Measurements from ENCODE around the gene TMEM132C.

Gene TMEM132C

DNA sequence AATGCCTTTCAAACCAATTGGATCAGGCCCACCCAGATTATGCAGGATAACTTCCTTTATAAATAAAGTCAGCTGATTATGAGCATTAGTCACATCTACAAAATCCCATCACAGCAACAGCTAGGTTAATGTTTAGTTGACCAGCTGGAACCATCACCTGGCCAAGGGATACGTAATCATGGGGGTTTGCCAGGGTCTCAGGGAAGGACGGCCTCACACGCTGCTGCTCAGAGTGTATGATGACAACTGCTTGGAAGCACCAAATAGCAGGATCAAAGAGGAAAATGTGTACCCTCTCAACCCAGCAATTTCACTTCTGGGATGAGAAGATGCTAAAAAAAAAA, 394.2 kb downstream of the TMEM132C start:
- no peak for DNase-seq (ENCODE audit: low spot score)

DNA sequence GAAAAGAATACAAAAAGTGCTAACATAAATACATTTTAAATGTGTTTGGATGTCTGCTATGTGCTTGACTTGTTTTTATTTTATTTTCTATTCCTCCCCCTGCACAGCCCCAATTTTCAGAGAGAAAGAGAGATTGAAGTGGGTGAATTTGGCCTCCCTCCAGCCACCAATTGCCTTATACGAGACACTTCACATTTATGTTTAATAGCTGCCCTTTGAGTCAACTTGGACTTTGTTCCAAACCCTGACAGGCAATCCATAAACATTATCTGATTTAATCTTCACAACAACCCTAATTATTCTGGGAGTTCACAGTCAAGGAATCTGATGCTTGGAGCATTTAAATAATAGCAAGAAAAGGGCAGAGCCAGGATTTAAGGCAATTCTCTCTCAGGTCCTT, 395.1 kb downstream of the TMEM132C start:
- DNase-seq (ENCODE audit: low spot score) = no peak

DNA sequence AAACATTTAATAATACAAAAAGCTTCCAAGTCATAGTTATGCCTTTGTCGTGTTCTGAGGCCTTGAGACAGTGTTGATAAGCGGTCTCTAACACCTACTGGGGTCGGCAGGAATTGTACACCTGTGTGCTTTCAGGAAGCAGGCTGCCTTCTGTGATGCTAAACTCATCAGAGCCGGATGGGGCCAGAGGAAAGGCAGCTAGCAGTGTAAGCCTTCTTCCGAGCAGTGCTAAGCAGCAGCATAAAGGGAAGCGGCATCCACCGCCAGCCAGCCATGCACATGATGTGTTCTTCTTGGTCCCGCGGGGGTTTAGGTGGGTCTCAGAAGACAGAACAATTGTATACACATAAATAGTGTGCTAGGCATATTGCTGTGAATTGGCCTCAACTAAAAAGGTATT, 397.5 kb downstream of the TMEM132C start:
- no peak for DNase-seq (ENCODE audit: low spot score)

DNA sequence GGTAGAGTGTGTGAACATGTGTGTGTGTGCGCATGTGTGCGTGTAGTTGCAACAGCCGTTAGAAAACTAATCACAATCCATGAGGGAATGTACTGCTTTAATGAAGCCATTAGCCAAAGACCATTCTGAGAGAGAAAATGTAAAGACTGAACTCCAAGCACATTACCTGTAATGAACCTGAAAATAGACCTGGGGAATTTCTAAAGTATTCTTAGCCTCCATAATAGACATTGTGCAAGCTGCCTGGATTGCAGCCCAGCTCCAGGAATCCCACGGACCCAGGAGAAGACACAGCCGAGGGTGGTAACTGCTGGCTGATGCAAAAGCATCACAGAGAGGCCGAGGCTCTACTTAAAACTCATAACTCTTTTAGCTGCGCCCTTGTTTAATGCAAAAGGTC, 400.2 kb downstream of the TMEM132C start:
- DNase-seq (ENCODE audit: low spot score) = no peak

DNA sequence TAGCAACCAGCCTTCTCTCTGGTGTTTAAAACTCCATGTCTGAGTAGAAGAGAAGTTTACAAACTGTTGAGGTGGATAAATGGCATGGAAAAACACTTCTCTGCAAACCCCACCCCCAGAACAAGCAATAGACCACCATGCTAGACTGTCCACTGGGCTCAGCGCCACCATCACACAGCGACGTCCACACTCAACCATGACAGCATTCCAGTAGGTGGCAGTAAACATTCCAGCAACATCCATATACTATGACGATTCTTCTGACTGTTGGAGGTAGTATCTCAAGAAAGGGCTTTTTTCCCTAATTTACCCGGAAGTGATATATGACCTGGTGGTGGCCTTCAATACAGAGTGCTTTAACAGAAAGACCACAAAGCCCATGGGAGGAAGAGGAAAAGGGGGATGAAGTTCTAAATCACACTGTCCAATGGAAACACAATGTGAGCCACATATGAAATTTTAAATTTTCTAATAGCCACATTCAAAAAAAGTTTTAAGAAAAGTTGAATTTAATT, 404.6 kb downstream of the TMEM132C start:
- DNase-seq (ENCODE audit: low spot score) = no peak

DNA sequence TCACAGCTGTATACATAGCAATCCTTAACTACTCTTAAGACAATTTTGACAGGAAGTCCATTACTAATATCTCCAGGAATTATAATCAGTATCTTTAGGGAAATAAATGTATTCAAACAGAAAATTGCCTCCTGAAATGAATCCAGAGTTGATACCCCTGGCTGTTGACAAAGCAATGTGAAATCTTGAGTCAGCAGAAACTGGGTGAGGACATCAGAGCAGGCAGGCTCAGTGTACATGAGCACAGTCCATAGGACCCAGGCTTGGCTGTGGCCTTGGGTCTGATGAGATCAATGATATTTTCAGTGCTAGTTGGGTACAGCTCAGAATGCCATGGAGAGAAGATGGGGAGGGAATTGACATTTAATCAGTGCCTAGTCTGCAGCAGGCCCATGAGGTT, 405.5 kb downstream of the TMEM132C start:
- DNase-seq (ENCODE audit: low spot score) = no peak

DNA sequence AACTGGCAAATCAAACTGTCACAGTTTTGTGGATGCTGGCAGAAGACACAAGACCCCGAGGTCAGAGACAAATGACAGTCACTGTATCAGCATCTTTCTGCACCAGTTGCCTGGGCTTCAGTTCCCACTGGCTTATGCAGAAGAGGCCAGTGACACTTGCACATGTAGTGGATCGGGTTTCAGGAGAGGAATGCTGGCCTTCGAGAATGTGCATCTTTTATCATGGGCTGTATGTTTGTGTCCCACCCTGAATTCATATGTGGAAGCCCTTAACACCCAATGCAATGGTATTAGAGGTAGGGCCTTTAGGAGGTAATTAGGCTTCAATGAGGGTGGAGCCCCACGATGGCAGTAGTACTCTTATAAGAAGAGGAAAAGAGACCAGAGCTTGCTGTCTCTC, 405.9 kb downstream of the TMEM132C start:
- DNase-seq (ENCODE audit: low spot score) = no peak

DNA sequence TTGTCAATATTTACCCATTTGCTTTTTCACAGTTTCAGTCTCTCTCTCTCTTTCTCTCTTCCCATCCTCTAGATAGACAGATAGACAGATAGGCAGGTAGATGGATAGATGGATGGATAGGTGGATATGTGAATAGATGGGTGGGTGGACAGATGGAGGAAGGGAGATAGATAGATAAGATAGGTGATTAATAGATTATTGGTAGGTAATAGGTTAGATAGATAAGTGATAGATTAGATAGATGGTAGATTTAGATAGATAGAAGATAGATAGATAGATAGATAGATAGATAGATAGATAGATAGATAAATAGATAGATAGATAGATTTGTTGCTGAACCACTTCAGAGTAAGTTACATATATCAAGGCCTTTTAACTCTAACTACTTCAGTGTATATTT, 408.6 kb downstream of the TMEM132C start:
- DNase-seq (ENCODE audit: low spot score) = no peak

DNA sequence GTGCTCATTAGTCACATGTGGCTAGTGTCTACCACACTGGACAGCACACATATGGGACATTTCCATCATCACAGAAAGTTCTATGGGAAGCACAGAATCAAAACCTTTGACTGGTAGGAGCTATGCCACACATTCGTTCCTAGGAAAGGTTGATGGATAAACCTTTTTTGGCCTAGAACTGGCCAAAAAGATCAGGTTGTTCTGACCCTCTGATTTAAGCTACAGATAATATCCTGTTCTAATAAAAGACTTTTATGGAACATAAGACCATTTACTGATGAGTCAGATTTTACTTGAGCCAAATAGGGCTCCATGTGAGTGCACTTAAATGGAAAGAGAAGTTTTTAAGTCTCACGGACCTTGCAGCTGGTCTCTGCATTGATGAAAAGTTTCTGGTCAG, 413.6 kb downstream of the TMEM132C start:
- no peak for DNase-seq (ENCODE audit: low spot score)

DNA sequence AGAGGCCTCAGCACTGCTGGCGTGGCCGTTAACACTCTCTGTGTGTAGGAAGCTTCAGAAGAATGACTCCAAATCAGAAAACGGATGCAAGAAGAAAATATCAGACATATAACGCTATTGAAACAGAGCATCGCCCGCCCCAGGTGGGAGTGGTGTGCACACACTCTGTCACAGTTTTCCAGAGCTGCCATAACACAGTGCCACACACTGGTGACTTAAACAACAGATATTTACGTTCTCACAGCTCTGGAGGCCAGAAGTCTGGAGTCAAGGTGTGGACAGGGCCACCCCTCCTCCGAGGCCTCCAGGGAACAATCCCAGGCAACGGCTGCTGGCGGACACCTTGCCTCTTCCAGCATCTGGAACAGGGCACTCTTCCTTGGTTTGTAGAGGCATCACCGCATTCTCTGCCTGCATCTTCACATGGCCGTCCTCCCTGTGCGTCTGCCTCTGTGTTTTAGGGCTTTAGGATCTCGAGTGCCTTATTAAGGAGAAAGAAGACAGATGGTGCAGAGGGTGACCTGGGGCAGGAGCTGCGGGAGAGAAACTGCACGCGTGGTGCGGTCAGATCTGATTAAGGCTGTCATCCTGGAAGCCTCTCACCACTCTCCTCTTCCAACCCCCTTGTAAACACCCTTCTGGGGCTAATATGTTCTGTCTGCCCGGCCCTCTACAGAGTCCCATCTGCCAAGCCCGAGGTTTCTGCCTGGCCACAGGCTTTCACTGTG, 415.7 kb downstream of the TMEM132C start:
- DNase-seq (ENCODE audit: low spot score) = no peak

DNA sequence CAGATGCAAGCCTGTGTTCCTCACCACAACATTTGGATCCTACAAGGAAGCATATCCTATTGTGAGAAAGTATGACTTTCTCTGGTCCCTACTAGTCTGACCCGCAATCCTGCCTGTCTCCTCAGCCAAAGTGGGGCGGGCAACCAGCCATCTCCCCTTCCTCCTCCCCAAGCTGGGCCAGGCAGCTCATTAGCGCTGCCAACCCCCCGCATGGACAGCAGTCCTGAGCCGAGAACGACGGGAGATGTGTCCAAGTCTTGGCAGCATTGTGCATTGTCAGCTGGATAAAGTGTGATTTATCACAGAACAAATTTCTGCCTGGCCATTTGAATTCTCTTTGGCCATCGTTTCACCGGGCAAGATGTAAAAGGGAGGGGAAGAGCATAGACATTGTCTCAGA, 417.4 kb downstream of the TMEM132C start:
- no peak for DNase-seq (ENCODE audit: low spot score)

DNA sequence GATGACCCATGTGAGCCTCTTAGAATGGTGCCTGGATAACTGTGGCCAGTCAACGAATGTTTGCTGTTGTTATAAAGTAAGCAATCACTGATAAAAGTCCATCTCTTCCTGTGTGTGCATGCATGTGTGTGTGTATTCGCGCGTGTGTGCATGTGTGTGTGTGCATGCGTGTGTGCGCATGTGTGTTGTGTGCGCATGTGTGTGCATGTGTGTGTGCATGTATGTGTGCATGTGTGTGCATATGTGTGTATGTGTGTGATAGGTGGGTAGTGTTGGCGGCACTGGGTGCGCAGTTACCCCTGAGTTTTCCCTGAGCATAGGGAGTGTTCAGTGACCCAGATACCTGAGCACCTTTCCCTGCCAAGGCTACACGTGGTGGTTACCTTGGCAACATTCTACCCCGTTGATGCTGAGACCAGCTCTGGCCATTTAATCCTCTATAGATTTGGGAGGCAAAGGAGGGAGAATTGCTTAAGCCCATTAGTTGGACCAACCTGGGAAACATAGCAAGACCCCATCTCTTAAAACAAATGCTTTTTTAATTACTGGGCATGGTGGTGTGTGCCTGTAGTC, 419.0 kb downstream of the TMEM132C start:
- DNase-seq (ENCODE audit: low spot score) = no peak

DNA sequence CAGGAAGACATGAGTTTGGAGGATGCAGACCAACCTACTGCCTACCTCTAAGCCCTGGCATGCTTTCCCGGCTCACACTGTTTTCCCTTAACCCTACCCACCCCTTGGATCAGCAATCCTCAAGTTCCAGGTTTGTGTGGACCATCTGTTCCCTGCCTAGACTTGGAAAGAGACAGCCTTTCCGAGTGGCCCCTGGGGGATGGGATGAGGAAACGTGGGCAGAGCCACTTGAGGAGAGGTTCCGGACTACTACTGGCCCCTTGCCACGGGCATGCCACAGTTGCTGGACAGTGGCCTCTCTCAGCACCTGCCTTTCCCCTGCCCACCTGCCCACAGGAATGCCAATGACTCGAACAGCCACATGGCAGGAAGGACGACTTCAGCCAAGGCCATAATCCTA, 420.9 kb downstream of the TMEM132C start:
- no peak for DNase-seq (ENCODE audit: low spot score)

DNA sequence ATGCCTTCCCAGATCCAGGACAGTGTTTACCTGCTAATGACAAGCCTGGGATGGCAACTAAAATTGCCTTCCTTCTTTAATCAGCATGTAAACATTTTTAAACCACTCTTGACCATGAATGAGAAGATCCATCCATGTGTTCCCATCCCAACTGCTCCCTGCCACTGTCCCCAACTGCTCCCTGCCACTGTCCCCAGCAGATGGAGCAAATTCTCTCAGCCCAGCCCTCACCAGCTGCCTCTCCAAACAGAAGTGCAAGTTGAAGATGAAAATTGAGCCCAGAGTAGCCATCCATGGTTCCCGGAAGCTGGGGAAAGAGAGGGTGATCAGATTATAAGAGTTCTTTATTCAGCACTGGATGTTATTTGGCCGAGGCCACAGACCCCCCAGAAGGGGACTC, 423.7 kb downstream of the TMEM132C start:
- DNase-seq (ENCODE audit: low spot score) = no peak

DNA sequence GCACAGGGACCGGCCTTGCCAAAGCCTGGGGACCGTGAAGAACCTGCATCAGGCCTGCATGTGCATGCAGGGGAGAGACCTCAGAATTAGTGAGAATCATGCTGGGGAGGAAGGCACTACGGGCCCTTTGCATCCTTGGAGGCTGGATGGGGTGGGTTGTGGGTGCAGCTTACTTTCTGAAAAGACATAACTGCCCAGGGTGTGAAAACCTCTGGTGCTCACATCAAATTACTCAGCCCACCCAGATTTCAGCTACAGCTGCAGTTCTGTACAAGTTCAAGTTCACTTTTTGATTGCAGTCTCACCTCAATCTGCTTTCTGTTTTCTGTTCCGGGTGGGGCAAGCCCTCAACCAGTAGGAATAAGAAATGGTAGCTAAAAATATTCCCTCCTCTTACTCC, 426.1 kb downstream of the TMEM132C start:
- DNase-seq (ENCODE audit: low spot score) = no peak

DNA sequence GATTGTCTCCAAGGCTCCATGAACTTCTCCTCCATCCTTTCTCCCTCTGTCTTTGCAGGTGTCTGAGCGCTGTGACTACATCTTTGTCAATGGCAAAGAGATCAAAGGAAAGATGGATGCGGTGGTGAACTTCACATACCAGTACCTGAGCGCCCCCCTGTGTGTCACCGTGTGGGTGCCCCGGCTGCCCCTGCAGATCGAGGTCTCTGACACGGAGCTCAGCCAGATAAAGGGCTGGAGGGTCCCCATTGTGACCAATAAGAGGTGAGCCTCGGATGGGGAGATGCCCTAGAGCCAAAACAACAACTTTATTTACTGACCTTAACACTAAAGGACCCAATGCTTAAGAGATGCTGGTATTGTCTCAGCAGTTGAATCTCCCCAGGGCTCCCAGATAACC, 426.8 kb downstream of the TMEM132C start:
- DNase-seq (ENCODE audit: low spot score) = no peak

DNA sequence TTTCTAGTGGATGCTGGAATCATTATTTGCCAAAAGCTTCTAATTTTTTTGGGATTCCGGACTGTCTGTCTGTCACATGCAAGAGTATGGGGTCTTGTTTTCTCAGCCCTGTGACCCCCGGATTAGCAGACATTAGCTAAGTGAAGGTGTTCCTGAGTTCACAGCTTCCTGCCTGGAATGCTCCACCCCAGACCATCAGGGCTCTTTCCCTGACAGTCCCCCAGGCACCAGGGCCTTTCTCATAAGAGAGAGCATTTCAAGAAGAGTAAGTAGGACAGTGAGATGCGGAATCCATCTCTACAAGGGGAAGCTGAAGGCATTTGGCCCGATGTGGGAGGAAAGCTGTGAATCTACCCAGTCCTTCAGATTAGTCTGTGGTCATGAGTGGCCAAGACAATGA, 427.5 kb downstream of the TMEM132C start:
- DNase-seq (ENCODE audit: low spot score) = no peak

DNA sequence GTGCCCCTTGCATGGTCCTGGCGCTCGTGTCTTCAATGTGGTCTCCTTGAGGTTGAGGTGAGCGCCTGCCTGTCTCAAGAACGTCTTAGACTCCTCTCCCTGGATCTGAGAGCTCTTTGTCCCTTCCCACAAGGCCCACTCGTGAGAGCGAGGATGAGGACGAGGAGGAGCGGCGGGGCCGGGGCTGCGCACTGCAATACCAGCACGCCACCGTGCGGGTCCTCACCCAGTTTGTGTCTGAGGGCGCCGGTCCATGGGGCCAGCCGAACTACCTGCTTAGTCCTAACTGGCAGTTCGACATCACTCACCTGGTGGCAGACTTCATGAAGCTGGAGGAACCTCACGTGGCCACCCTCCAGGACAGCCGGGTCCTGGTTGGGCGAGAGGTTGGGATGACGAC, 428.7 kb downstream of the TMEM132C start:
- DNase-seq (ENCODE audit: low spot score) = no peak

DNA sequence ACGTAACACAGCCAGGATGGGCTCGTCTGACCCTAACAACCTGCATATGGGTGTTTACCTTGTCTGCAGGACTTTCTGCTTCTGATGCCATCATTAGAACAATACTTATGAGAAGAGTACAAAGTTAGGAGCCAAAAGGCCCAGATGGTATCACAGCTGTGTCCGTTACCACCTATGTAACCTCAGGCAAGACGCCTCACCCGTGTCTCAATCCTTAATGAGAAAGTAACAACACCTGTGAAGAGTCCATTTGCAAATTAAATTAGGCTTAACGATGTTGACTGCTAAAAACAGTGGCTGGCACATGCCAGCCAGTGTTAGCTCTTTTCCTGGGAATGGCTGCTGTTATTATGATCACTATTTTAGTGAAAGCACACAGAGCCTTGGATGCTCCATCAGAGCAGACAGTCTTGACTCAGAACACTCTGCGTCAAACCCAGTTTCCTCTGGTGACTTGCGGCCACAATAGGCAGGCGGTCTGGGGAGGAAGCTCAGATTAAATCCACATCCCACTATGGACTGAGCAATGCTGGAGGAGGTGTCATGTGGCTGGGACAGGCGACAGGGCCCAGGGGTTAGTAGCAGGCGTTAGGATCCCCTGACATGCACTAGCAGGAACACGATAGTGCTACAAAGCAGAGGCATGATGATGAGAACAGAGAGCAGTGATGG, 431.5 kb downstream of the TMEM132C start:
- no peak for DNase-seq (ENCODE audit: low spot score)

DNA sequence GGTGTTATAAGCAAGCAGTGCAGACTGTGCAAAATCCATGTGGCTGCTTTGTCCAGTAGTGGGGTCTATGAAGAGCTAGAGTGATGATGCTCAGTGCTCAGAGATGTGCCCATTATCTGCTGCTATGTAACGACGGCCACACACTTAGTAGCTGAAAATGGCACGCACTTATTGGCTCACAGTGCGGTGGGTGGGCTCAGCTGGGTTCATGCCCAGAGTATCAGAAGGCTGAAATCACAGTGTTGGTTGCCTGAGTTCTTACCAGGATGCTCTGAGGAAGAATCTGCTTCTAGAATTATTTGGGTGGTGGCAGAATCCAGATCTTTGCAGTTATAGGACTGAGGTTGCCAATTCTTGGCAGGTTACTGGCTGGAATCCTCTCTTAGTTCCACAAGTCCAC, 432.1 kb downstream of the TMEM132C start:
- no peak for DNase-seq (ENCODE audit: low spot score)

DNA sequence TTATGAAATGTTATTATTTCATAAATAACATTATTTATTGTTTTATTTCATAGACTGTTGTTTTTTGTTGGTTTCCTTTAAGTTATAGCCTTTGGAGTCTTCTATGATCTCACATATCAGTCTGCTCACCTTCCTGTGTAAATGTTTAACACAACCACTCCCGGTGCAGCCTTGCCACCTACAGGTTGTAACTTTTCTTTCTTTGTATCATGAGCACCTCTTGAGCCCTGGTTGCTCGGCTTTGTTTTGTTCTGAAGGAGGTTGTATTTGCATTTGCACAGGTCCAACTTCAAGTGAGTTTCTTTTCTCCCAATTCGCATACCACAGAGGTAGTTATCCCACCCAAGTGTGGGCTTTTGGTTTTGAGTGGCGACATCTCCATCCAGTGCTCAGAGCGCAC, 435.4 kb downstream of the TMEM132C start:
- DNase-seq (ENCODE audit: low spot score) = no peak

DNA sequence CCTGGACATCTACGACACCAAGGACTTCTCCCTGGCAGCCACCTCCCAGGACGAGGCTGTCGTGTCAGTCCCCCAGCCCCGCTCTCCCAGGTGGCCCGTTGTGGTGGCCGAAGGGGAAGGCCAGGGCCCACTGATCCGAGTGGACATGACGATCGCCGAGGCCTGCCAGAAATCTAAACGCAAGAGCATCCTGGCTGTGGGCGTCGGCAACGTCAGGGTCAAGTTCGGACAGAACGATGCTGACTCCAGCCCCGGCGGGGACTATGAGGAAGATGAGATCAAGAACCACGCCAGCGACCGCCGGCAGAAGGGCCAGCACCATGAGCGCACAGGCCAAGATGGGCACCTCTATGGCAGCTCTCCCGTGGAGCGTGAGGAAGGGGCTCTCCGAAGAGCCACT, 438.2 kb downstream of the TMEM132C start:
- no peak for DNase-seq (ENCODE audit: low spot score)

DNA sequence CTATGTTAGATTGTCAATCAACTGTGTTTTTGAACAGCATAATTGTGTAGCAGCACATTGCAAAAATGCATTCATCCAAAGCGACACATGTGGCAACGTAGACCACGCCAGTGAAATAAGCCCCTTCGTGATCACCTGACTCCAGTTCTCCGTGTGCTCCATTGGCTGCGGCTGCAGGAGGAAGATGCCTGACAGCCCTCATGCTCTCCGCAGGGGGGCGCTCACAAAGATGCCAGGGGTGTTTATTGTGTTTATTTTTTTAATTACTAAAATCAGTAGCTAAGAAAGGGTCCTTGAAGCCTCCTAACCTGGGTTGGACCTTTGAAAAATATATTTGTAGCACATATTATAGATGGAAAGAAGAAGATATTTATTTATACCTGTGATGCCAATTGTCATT, 440.5 kb downstream of the TMEM132C start:
- DNase-seq (ENCODE audit: low spot score) = no peak

DNA sequence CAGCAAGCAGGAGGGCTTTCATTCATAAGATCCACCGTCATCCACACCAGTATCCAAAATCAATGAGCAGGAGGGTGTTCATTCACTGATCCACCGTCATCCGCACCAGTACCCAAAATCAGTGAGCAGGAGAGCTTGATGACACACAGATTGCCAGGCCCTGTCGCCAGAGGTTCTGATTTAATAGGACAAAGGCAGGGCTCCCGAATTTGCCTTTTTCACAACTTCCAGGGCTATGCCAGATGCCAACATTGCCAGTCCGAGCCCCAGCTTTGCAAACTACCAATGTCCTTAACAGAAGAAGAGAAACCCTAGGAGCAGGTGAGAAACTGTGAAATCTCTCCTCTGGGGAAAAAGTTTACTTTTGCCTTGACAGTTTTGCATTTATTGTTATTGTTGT, 441.8 kb downstream of the TMEM132C start:
- no peak for DNase-seq (ENCODE audit: low spot score)
